HG03460 (cell line): ENCODE data around the gene FAM228B.
"Not testable (repeated sequence)": the region's sequence is repeated elsewhere in the genome, so short reads cannot be mapped to it uniquely, and the experiment has no call there.

Source experiments
- ATAC-seq: cut with Tn5 transposase; IDR thresholded peaks from one replicate; pipeline ENCODE4 v1.9.1; 2021; ENCODE audit not compliant: unreplicated experiment

Gene FAM228B

GRCh38 chr2:24153478-24153877 is 30.2 kb downstream of the FAM228B start:
- no peak for ATAC-seq

- ATAC-seq, result no peak
These were observed 34.9 kb downstream of the FAM228B start for GRCh38 chr2:24158131-24158530.

GRCh38 chr2:24159708-24160107 is 36.4 kb downstream of the FAM228B start:
- ATAC-seq, result no peak

GRCh38 chr2:24160761-24161160 is 37.5 kb downstream of the FAM228B start:
- no peak for ATAC-seq

- ATAC-seq, result no peak
These were observed 39.2 kb downstream of the FAM228B start for GRCh38 chr2:24162494-24162893.

- no peak for ATAC-seq
These were observed 39.9 kb downstream of the FAM228B start for GRCh38 chr2:24163186-24163585.

- ATAC-seq, result no peak
These were observed 40.3 kb downstream of the FAM228B start for GRCh38 chr2:24163601-24164000.

GRCh38 chr2:24164416-24164973 is 41.2 kb downstream of the FAM228B start:
- peak; percentile 50 for ATAC-seq

- no peak for ATAC-seq
These were observed 45.8 kb downstream of the FAM228B start for GRCh38 chr2:24169023-24169422.

- ATAC-seq, result no peak
These were observed 51.6 kb downstream of the FAM228B start, which contains the start of gene FAM228A for GRCh38 chr2:24174851-24175277. Gene FAM228A, plus strand, starts transcription at chr2:24175053. Its CDS starts 428 bp downstream, at chr2:24175481.

GRCh38 chr2:24175631-24176187 is 52.4 kb downstream of the FAM228B start:
- ATAC-seq, result no peak

GRCh38 chr2:24176326-24176725 is 53.1 kb downstream of the FAM228B start:
- no peak for ATAC-seq

GRCh38 chr2:24179683-24180082 is 56.4 kb downstream of the FAM228B start:
- ATAC-seq, result no peak

GRCh38 chr2:24181849-24182248 is 58.6 kb downstream of the FAM228B start:
- ATAC-seq, result no peak

- no peak for ATAC-seq
These were observed 59.2 kb downstream of the FAM228B start for GRCh38 chr2:24182507-24182906.

- ATAC-seq, result no peak
These were observed 60.2 kb downstream of the FAM228B start for GRCh38 chr2:24183366-24184069.

- no peak for ATAC-seq
These were observed 66.3 kb downstream of the FAM228B start for GRCh38 chr2:24189551-24189950.

- ATAC-seq, result no peak
These were observed 67.2 kb downstream of the FAM228B start for GRCh38 chr2:24190503-24190902.

- ATAC-seq, result no peak
These were observed 67.9 kb downstream of the FAM228B start for GRCh38 chr2:24191156-24191555.

GRCh38 chr2:24191848-24192247 is 68.6 kb downstream of the FAM228B start:
- ATAC-seq, result no peak

GRCh38 chr2:24197213-24197612 is 73.9 kb downstream of the FAM228B start:
- ATAC-seq, result not testable (repeated sequence)

- no peak for ATAC-seq
These were observed 76.8 kb downstream of the FAM228B start for GRCh38 chr2:24199968-24200590.
